Adipocyte (in vitro differentiated cells): ENCODE measurements around the gene UNC13B.
A peak's percentile ranks its signal among the peaks of the same experiment; 100 is the strongest.

Experiments
- DNase-seq: peaks from one replicate; pipeline ENCODE4 v3.0.0-alpha.2; 2015; ENCODE audit warnings: low read depth
- H3K27me3 ChIP-seq: replicated peaks from 2 replicates; pipeline ENCODE4 v1.7.0; 2013; ENCODE audit warnings: mild to moderate bottlenecking, low read length, moderate library complexity; ENCODE audit not compliant: control insufficient read depth, insufficient read depth
- H3K36me3 ChIP-seq: 2 replicates; pipeline ENCODE4 v1.7.0; 2013; ENCODE audit warnings: low read length, mild to moderate bottlenecking, moderate library complexity; ENCODE audit not compliant: control insufficient read depth, insufficient read depth, severe bottlenecking
- H3K4me1 ChIP-seq: 2 replicates; pipeline ENCODE4 v1.7.0; 2013; ENCODE audit warnings: mild to moderate bottlenecking, low read length, moderate library complexity; ENCODE audit not compliant: control insufficient read depth, insufficient read depth
- H3K4me3 ChIP-seq: 2 replicates; pipeline ENCODE4 v1.7.0; 2013; ENCODE audit warnings: mild to moderate bottlenecking, low read length, moderate library complexity
- H3K9ac ChIP-seq: 2 replicates; pipeline ENCODE4 v1.7.0; 2013; ENCODE audit warnings: mild to moderate bottlenecking, low read length, moderate library complexity
- H3K9me3 ChIP-seq: 2 replicates; pipeline ENCODE4 v1.7.0; 2013; ENCODE audit warnings: mild to moderate bottlenecking, low read length, moderate library complexity; ENCODE audit not compliant: control insufficient read depth

Gene UNC13B

GRCh38 chr9:35161713-35162604, at the start of gene UNC13B:
TSS of gene UNC13B (plus strand) at chr9:35162009. CDS start at chr9:35162284, 275 bp downstream.
- Histone ChIP-seq H3K4me3 (peak within 1 kb of the TSS; percentile 97), H3K27me3 (no peaks in the 10 kb centered on the region), H3K36me3 (no peaks in the 10 kb centered on the region), H3K4me1 (peaks cover 8% of the 10 kb centered on the region), H3K9ac (peak within 1 kb of the TSS; percentile 87), H3K9me3 (no peaks in the 10 kb centered on the region)
- peak; percentile 99 for DNase-seq

- H3K9ac ChIP-seq: peak overlapping the region; percentile 85
- H3K4me3 ChIP-seq: peak overlapping the region; percentile 74
- DNase-seq: peak; percentile 80
- no peaks in the 10 kb centered on the region for H3K27me3 ChIP-seq
- peaks cover 13% of the 10 kb centered on the region for H3K36me3 ChIP-seq
- H3K9me3 ChIP-seq: no peaks in the 10 kb centered on the region
- H3K4me1 ChIP-seq: peaks cover 61% of the 10 kb centered on the region
Observed at GRCh38 chr9:35112257-35113020, 49.4 kb upstream of the UNC13B start.

- Histone ChIP-seq H3K27me3 (no peaks in the 10 kb centered on the region), H3K4me1 (peaks cover 55% of the 10 kb centered on the region), H3K36me3 (no peaks in the 10 kb centered on the region), H3K9me3 (no peaks in the 10 kb centered on the region), H3K9ac (peak overlapping the region; percentile 94), H3K4me3 (peak overlapping the region; percentile 85)
- DNase-seq: peak; percentile 99
Observed at GRCh38 chr9:35114113-35114839, 47.5 kb upstream of the UNC13B start.

GRCh38 chr9:35114840-35115628, 46.8 kb upstream of the UNC13B start:
- peaks cover 47% of the 10 kb centered on the region for H3K4me1 ChIP-seq
- peak overlapping the region; percentile 94 for H3K9ac ChIP-seq
- H3K36me3 ChIP-seq: no peaks in the 10 kb centered on the region
- no peaks in the 10 kb centered on the region for H3K27me3 ChIP-seq
- peak overlapping the region; percentile 85 for H3K4me3 ChIP-seq
- no peaks in the 10 kb centered on the region for H3K9me3 ChIP-seq
- DNase-seq: peak; percentile 71

- peaks cover 39% of the 10 kb centered on the region for H3K4me1 ChIP-seq
- peak; percentile 96 for DNase-seq
- no peaks in the 10 kb centered on the region for H3K27me3 ChIP-seq
- H3K9ac ChIP-seq: peak within 1 kb of the TSS; percentile 94
- H3K9me3 ChIP-seq: no peaks in the 10 kb centered on the region
- no peaks in the 10 kb centered on the region for H3K36me3 ChIP-seq
- peak within 1 kb of the TSS; percentile 85 for H3K4me3 ChIP-seq
Observed at GRCh38 chr9:35115680-35116538, 45.9 kb upstream of the UNC13B start, which contains the start of gene ATOSB. TSS of gene ATOSB (minus strand) at chr9:35115862. CDS start at chr9:35108274, 7,588 bp downstream.

- Histone ChIP-seq H3K4me3 (peak overlapping the region; percentile 85), H3K9me3 (no peaks in the 10 kb centered on the region), H3K4me1 (peaks cover 38% of the 10 kb centered on the region), H3K9ac (peak overlapping the region; percentile 85), H3K27me3 (no peaks in the 10 kb centered on the region), H3K36me3 (no peaks in the 10 kb centered on the region)
- no peak for DNase-seq
Observed at GRCh38 chr9:35116539-35116897, 45.3 kb upstream of the UNC13B start.

- peak overlapping the region; percentile 85 for H3K9ac ChIP-seq
- no peaks in the 10 kb centered on the region for H3K9me3 ChIP-seq
- DNase-seq: peak; percentile 99
- H3K4me1 ChIP-seq: peaks cover 34% of the 10 kb centered on the region
- no peaks in the 10 kb centered on the region for H3K27me3 ChIP-seq
- no peaks in the 10 kb centered on the region for H3K36me3 ChIP-seq
- peak overlapping the region; percentile 85 for H3K4me3 ChIP-seq
Observed at GRCh38 chr9:35116898-35117551, 44.8 kb upstream of the UNC13B start.

- Histone ChIP-seq H3K9ac (no peak overlapping the region), H3K9me3 (peaks cover 37% of the 10 kb centered on the region), H3K27me3 (no peaks in the 10 kb centered on the region), H3K4me3 (no peak overlapping the region), H3K4me1 (no peaks in the 10 kb centered on the region), H3K36me3 (no peaks in the 10 kb centered on the region)
- no peak for DNase-seq
Observed at GRCh38 chr9:35134920-35135319, 26.9 kb upstream of the UNC13B start.

- Histone ChIP-seq H3K4me3 (no peak overlapping the region), H3K4me1 (no peaks in the 10 kb centered on the region), H3K27me3 (no peaks in the 10 kb centered on the region), H3K9me3 (peaks cover 42% of the 10 kb centered on the region), H3K36me3 (no peaks in the 10 kb centered on the region), H3K9ac (no peak overlapping the region)
- no peak for DNase-seq
Observed at GRCh38 chr9:35135988-35136387, 25.8 kb upstream of the UNC13B start.
